HG03571 (cell line): ENCODE measurements around the gene EPHA8.

ENCODE experiments used
- ATAC-seq: cut with Tn5 transposase; IDR thresholded peaks from one replicate; pipeline ENCODE4 v1.9.1; 2021; ENCODE audit not compliant: unreplicated experiment

The EPHA8 gene

GRCh38 chr1:22563671-22564602 lies 648 bp downstream of the EPHA8 start:
- ATAC-seq = no peak

GRCh38 chr1:22566161-22566560 lies 2.9 kb downstream of the EPHA8 start:
- no peak for ATAC-seq

GRCh38 chr1:22567197-22567596 lies 3.9 kb downstream of the EPHA8 start:
- ATAC-seq = no peak

- ATAC-seq = no peak
Measured at GRCh38 chr1:22567994-22568393, 4.7 kb downstream of the EPHA8 start.

- ATAC-seq = no peak
Measured at GRCh38 chr1:22569269-22569668, 6.0 kb downstream of the EPHA8 start.

- no peak for ATAC-seq
Measured at GRCh38 chr1:22570140-22570909, 7.0 kb downstream of the EPHA8 start.

GRCh38 chr1:22572818-22573217 lies 9.5 kb downstream of the EPHA8 start:
- no peak for ATAC-seq

GRCh38 chr1:22573237-22573636 lies 9.9 kb downstream of the EPHA8 start:
- ATAC-seq = no peak

- no peak for ATAC-seq
Measured at GRCh38 chr1:22575532-22576149, 12.4 kb downstream of the EPHA8 start.

- ATAC-seq = no peak
Measured at GRCh38 chr1:22576150-22576544, 12.9 kb downstream of the EPHA8 start.

- no peak for ATAC-seq
Measured at GRCh38 chr1:22576617-22577016, 13.3 kb downstream of the EPHA8 start.

GRCh38 chr1:22578732-22579361 lies 15.6 kb downstream of the EPHA8 start:
- ATAC-seq = no peak

GRCh38 chr1:22579541-22580155 lies 16.4 kb downstream of the EPHA8 start:
- ATAC-seq = no peak

GRCh38 chr1:22582661-22583635 lies 19.7 kb downstream of the EPHA8 start:
- no peak for ATAC-seq

- no peak for ATAC-seq
Measured at GRCh38 chr1:22584001-22584562, 20.8 kb downstream of the EPHA8 start.

GRCh38 chr1:22584970-22585369 lies 21.7 kb downstream of the EPHA8 start:
- no peak for ATAC-seq

- no peak for ATAC-seq
Measured at GRCh38 chr1:22585471-22585870, 22.2 kb downstream of the EPHA8 start.

GRCh38 chr1:22586356-22587130 lies 23.3 kb downstream of the EPHA8 start:
- ATAC-seq = no peak
